Common myeloid progenitor, CD34-positive (primary cell): ENCODE results near the gene ETS1.
A peak's percentile ranks its signal among the peaks of the same experiment; 100 is the strongest.

ENCODE experiments used
- CTCF ChIA-PET: fragments of 350-600 bp; sonication (Branson Sonifier 250); formaldehyde crosslinking; loops from one replicate; lab custom pipeline; 2021; ENCODE audit warnings: antibody characterized with exemption; lab: Charles Lee
- POLR2A ChIA-PET: fragments of 350-600 bp; sonication (Branson Sonifier 250); formaldehyde crosslinking; loops from one replicate; lab custom pipeline; 2021; ENCODE audit warnings: antibody characterized with exemption; lab: Charles Lee
- DNase-seq, 3 donors: peaks; one replicate each; pipeline versions ENCODE4 v3.0.0 to v3.0.0-alpha.2; 2013
- H3K27ac ChIP-seq, 2 experiments: 1 replicate in 1 of 2; 2 replicates in 1 of 2; pipeline ENCODE4 v1.7.0; 2013; ENCODE audit warnings: inconsistent platforms in 2 of 2, low read length in 2 of 2, mild to moderate bottlenecking in 2 of 2, low read depth in 1 of 2, moderate library complexity in 1 of 2; ENCODE audit not compliant: severe bottlenecking in 2 of 2, insufficient read depth in 1 of 2, poor library complexity in 1 of 2
- H3K27me3 ChIP-seq, 5 experiments: replicated peaks in 2 of 5; 1 replicate in 3 of 5; 2 replicates in 2 of 5; pipeline versions ENCODE4 v1.6.1 to v1.7.0; 2013; ENCODE audit warnings: low read length in 4 of 5, mild to moderate bottlenecking in 2 of 5, moderate library complexity in 2 of 5, inconsistent platforms in 1 of 5; ENCODE audit not compliant: insufficient read depth in 5 of 5, control insufficient read depth in 4 of 5
- H3K36me3 ChIP-seq, 4 experiments: 1 replicate in 2 of 4; 2 replicates in 2 of 4; pipeline versions ENCODE4 v1.6.1 to v1.7.0; 2013; ENCODE audit warnings: low read length in 3 of 4, control low read depth in 1 of 4, mild to moderate bottlenecking in 1 of 4; ENCODE audit not compliant: control insufficient read depth in 4 of 4, insufficient read depth in 4 of 4
- H3K4me1 ChIP-seq, 4 experiments: 1 replicate in 3 of 4; 2 replicates in 1 of 4; pipeline versions ENCODE4 v1.6.1 to v1.7.1; 2013; ENCODE audit warnings: low read length in 3 of 4, mild to moderate bottlenecking in 3 of 4, control low read depth in 1 of 4, inconsistent platforms in 1 of 4, moderate library complexity in 1 of 4; ENCODE audit not compliant: control insufficient read depth in 4 of 4, insufficient read depth in 4 of 4; ENCODE audit errors: control extremely low read depth in 1 of 4
- H3K4me3 ChIP-seq, 7 experiments: 1 replicate in 4 of 7; 2 replicates in 3 of 7; pipeline versions ENCODE4 v1.5.1 to v1.7.0; 2013; ENCODE audit warnings: mild to moderate bottlenecking in 7 of 7, low read length in 6 of 7, moderate library complexity in 6 of 7, inconsistent platforms in 2 of 7, low read depth in 2 of 7, control low read depth in 1 of 7; ENCODE audit not compliant: insufficient read depth in 4 of 7, control insufficient read depth in 1 of 7; ENCODE audit errors: extremely low read depth in 1 of 7
- H3K9me3 ChIP-seq, 5 experiments: 1 replicate in 4 of 5; 2 replicates in 1 of 5; pipeline versions ENCODE4 v1.6.1 to v1.7.1; 2013; ENCODE audit warnings: low read length in 4 of 5, mild to moderate bottlenecking in 2 of 5, inconsistent platforms in 1 of 5, low read depth in 1 of 5, moderate library complexity in 1 of 5; ENCODE audit not compliant: control insufficient read depth in 4 of 5, insufficient read depth in 2 of 5; ENCODE audit errors: control extremely low read depth in 1 of 5
- WGBS: methylation state at CpG from one replicate; pipeline ENCODE4 v1.1.5; 2013; ENCODE audit not compliant: insufficient coverage; 5-methylcytosine and 5-hydroxymethylcytosine counted together

The ETS1 gene

GRCh38 chr11:128477811-128478210 is 109.5 kb downstream of the ETS1 start:
- Histone ChIP-seq H3K4me1 (peaks cover 0 to 5% (median 1%) of the 10 kb centered on the region in 4 experiments), H3K4me3 (no peak overlapping the region), H3K36me3 (peaks cover 7 to 69% (median 12%) of the 10 kb centered on the region in 4 experiments), H3K9me3 (peaks cover 0 to 2% (median 0%) of the 10 kb centered on the region in 5 experiments), H3K27me3 (no peaks in the 10 kb centered on the region), H3K27ac (peak overlapping the region in 1 of 2 experiments; percentile 6)
- ChIA-PET CTCF (no interaction called here), POLR2A (no interaction called here)
- no peak for DNase-seq
- WGBS = no CpG with 5 or more reads among the region's 1 CpG

DNA sequence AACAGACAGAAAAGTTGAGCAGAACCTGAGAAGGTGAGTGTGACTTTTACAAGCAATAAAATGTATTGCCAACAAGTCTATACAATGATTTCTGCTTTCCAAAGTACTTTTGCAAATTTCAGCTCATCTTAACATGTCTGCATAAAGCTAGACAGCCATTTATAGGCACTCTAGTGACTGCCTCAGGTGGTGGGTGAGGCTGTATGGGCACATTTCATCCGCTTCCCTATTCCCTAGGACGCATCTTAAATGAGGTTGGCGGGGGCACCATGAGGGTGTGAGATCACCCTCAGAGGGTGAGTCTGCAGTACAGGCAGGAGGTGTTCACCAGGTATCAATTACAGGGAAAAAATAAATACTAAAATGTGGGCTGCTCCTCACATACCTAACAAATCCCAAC is 110.1 kb downstream of the ETS1 start:
- Histone ChIP-seq H3K27ac (peak overlapping the region in 1 of 2 experiments; percentile 33), H3K4me3 (no peak overlapping the region), H3K9me3 (peaks cover 0 to 2% (median 0%) of the 10 kb centered on the region in 5 experiments), H3K36me3 (peaks cover 5 to 70% (median 12%) of the 10 kb centered on the region in 4 experiments), H3K4me1 (peaks cover 0 to 5% (median under 1%) of the 10 kb centered on the region in 4 experiments), H3K27me3 (no peaks in the 10 kb centered on the region)
- ChIA-PET POLR2A (interaction anchor here (0.7 kb wide), 1 partner anchor 17 kb away, joined by 3 read pairs; no protein-coding TSS in a partner anchor), CTCF (interaction anchor here (1.1 kb wide), 2 partner anchors 15 to 182 kb away, joined by 3 read pairs; no protein-coding TSS in a partner anchor)
- no peak for DNase-seq
- WGBS = 100% methylated on average over 1 of the region's 3 CpGs

- no peaks in the 10 kb centered on the region for H3K27me3 ChIP-seq
- H3K4me3 ChIP-seq = no peak overlapping the region
- H3K36me3 ChIP-seq = peaks cover 5 to 70% (median 12%) of the 10 kb centered on the region in 4 experiments
- peaks cover 0 to 5% (median 2%) of the 10 kb centered on the region in 4 experiments for H3K4me1 ChIP-seq
- peaks cover 0 to 2% (median 0%) of the 10 kb centered on the region in 5 experiments for H3K9me3 ChIP-seq
- peak overlapping the region in 1 of 2 experiments; percentile 33 for H3K27ac ChIP-seq
- WGBS = 75% methylated on average over 4 of the region's 7 CpGs
- CTCF ChIA-PET = interaction anchor here (1.1 kb wide), 2 partner anchors 15 to 181 kb away, joined by 3 read pairs; no protein-coding TSS in a partner anchor
- POLR2A ChIA-PET = interaction anchor here (0.7 kb wide), 1 partner anchor 16 kb away, joined by 3 read pairs; no protein-coding TSS in a partner anchor
- DNase-seq = peak; percentile 62 to 91 (median 77)
Measured at GRCh38 chr11:128476729-128477128, 110.6 kb downstream of the ETS1 start.

DNA sequence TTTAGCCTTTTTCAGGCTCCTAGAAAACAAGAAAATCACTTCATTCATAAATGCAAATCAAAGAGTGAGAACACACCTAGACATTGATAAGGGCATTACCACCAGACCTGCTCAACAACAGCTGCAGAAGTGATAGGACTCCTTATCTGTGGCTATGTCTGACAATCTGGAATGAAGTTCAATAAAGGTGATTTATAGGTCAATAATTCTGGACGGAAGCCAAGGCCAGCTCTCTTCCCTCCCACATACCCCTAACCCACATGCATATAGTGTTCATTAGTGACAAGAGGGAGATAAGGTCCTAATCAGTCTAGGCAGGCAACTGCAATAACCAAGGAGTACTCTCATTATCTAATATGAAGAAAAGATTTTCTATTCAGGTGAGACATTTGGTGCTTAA is 111.3 kb downstream of the ETS1 start:
- Histone ChIP-seq H3K4me1 (peaks cover 0 to 10% (median 8%) of the 10 kb centered on the region in 4 experiments), H3K36me3 (peaks cover 2 to 70% (median 12%) of the 10 kb centered on the region in 4 experiments), H3K4me3 (no peak overlapping the region), H3K9me3 (peaks cover 0 to 2% (median 0%) of the 10 kb centered on the region in 5 experiments), H3K27ac (no peak overlapping the region), H3K27me3 (no peaks in the 10 kb centered on the region)
- peak; percentile 14 to 52 (median 35) for DNase-seq
- ChIA-PET POLR2A (no interaction called here), CTCF (interaction anchor here (0.6 to 1.1 kb wide), 3 partner anchors 9 to 181 kb away, joined by 3 read pairs; no protein-coding TSS in a partner anchor)
- no CpG with 5 or more reads among the region's 1 CpG for WGBS

DNA sequence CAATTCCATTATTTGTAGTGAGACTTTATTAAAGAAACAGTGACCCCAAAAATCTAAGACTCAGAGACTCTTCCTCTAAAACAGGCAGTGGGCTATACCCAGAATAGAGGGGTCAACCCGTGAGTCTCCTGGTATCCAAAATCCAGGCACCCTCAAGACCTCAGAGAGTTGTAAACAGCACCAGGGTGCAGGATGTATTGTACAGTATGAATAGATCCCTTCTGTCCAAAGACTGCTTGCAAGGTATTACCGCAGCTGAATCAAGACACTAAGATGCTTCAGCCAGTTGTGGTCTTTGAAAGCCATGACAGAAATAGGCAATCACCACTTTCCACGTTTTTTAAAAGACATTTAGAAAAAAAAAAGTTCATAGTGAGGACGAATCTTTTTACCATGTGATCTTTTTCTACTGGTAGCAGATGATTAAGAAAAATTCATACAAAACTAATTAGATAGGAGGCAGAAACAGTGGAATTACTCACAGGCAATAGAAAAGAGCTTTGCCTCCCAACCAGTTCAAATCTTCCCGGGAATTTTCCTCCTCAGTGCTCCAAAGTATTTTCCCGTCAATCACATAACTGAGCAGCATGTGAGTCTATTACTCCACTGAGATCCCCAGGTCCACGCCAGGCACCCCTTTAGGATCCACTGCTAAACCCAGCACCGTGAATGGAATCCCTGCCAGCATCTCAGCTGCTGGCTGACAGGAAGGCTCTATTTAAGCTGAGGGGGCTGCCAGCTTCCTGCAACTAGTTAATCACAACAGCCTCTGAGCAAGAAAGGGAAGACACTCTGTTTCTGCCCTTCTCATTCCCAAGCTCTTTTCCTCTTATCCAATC is 113.1 kb downstream of the ETS1 start:
- no peak for DNase-seq
- H3K27ac ChIP-seq = no peak overlapping the region
- no peaks in the 10 kb centered on the region for H3K27me3 ChIP-seq
- H3K4me1 ChIP-seq = peaks cover 0 to 12% (median 10%) of the 10 kb centered on the region in 4 experiments
- no peak overlapping the region for H3K4me3 ChIP-seq
- ChIA-PET POLR2A (interaction anchor here (0.6 kb wide), 1 partner anchor 69 kb away, joined by 4 read pairs; no protein-coding TSS in a partner anchor), CTCF (interaction anchor here (1.3 kb wide), 1 partner anchor 13 kb away, joined by 4 read pairs; no protein-coding TSS in a partner anchor)
- H3K36me3 ChIP-seq = peaks cover 3 to 61% (median 5%) of the 10 kb centered on the region in 4 experiments
- peaks cover 0 to 2% (median 0%) of the 10 kb centered on the region in 5 experiments for H3K9me3 ChIP-seq
- 85% methylated on average over 7 of the region's 8 CpGs for WGBS

DNA sequence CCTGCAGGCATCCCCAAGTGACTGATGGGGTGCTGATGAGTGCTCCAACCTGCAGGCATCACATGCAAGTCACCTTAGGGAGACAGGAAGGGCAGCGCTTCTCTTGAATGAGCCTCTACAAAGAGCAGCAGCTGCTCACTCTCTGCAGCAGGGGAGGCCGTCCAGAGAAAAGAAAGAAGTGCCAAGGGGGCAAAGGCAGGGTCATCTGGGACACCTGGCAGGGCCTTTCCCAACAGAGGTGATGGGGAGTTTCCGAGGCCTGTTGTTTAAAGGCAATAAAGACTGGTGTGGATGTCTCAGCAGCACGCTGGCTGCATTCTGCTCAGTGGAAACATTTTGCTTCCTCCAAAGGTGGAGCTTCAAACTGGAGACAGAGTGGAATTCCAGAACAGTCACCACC is 113.7 kb downstream of the ETS1 start:
- H3K4me1 ChIP-seq = peaks cover 0 to 12% (median 10%) of the 10 kb centered on the region in 4 experiments
- POLR2A ChIA-PET = interaction anchor here (0.6 kb wide), 1 partner anchor 68 kb away, joined by 4 read pairs; no protein-coding TSS in a partner anchor
- H3K9me3 ChIP-seq = peaks cover 0 to 2% (median 0%) of the 10 kb centered on the region in 5 experiments
- CTCF ChIA-PET = interaction anchor here (1.0 to 1.3 kb wide), 2 partner anchors 10 to 13 kb away, joined by 3 to 4 read pairs; no protein-coding TSS in a partner anchor
- no peaks in the 10 kb centered on the region for H3K27me3 ChIP-seq
- H3K4me3 ChIP-seq = no peak overlapping the region
- 92% methylated on average over 4 of the region's 4 CpGs for WGBS
- no peak for DNase-seq
- H3K27ac ChIP-seq = no peak overlapping the region
- H3K36me3 ChIP-seq = peaks cover 4 to 57% (median 5%) of the 10 kb centered on the region in 4 experiments
